Posterior vena cava (tissue), 2 donors: Measurements from ENCODE around the gene UBAP1L. TPM values are rescaled to one million over a fixed set of nuclear protein-coding genes. Genes with fewer than 3 reads are reported as not detected.
"Not testable (repeated sequence)": the region's sequence is repeated elsewhere in the genome, so short reads cannot be mapped to it uniquely, and the experiment has no call there.

Experiments used
- DNase-seq: peaks from one replicate; pipeline ENCODE4 v3.0.0-alpha.2; 2020; ENCODE audit warnings: low spot score
- intact Hi-C, 2 donors: fragments of 100-400 bp; cut with DNase I; formaldehyde crosslinking; loops; one replicate each; pipeline versions ENCODE4 v1.14.1 to v1.14.2; 2022 to 2023
- total RNA-seq, 2 donors: library from RNA; stranded (reverse); fragmentation: NEBNext Ultra II Directional; extraction: Animal tissue kit (Norgen Biotek cat#: 25700); gene quantifications; one replicate each; pipeline ENCODE4 v1.2.1, GENCODE V29; 2021
- donor health status: DM: yes; HTN: yes; CAD: no.
- donor health status: DM: yes; HTN: yes; CAD: no.

UBAP1L gene
- total RNA-seq, 2 donors from 2014 or later, result 3.6 to 3.7 TPM

GRCh38 chr15:65087873-65088642 lies 26.9 kb downstream of the UBAP1L start:
- intact Hi-C loops, result loop anchor here (5.0 to 10.0 kb wide), 2 partner anchors 36 to 53 kb away; no protein-coding TSS in a partner anchor

DNA sequence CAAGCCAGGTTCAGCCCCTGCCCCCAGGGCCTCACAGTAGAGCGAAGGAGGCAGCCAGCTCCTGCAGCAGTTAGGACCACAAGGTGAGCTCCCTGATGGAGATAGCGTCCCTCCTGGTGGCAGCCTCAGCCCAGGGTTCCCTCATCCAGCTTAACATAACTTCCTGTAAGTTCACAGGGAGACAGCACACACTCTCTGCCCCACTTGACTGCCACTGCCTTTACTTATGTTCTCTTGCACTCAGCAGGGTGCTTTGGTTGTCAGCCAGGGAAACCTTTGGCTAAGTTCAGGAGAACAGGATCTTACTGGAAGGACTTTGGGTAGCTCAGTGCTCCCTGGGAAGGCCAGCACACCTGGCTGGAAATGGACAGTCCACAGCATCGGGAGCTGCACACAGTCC lies 27.6 kb downstream of the UBAP1L start:
- no peak for DNase-seq
- intact Hi-C loops, result loop anchor here (5.0 to 10.0 kb wide), 2 partner anchors 35 to 53 kb away; no protein-coding TSS in a partner anchor

More at GRCh38 chr15:65087873-65088642, 26.9 kb downstream of the UBAP1L start:
- peak; percentile 94 for DNase-seq

- intact Hi-C loops, result loop anchor here (5.0 to 10.0 kb wide), 2 partner anchors 34 to 52 kb away; no protein-coding TSS in a partner anchor
Observed at GRCh38 chr15:65086680-65087111, 28.3 kb downstream of the UBAP1L start.

DNA sequence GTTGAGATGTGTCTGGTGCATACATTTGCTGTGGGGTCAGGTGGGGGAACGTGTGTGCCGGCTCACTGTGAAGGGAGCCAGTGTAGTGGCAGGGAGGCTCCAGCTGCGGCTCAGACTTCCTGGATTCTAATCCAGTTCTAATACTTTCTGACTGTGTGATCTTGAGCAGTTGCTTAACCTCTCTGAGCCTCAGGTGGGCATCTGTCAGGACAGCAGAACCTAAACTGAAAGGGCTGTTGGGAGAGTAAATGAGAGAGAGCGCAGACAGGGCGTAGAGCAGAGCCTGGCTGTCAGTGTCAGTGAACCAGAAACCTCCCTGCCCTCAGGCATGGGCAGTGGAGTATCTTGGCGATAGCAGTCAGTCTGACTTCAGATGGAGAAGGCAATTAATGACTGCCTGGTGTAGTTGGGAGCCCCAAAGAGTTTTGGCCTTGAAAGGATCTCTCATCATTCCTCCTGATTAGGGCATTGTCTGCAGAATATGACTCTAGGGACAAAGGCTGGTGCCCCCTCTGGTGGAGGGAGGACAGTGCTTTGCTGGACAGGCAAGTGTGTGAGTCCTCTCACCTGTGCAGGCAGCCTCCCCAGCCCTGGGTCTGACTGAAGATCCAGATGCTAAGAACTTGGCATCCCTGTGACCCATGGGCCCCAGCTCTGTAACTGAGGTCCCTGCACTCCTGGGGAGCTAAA lies 28.9 kb downstream of the UBAP1L start:
- no peak for DNase-seq
- intact Hi-C loops, result loop anchor here (5.0 to 10.0 kb wide), 2 partner anchors 34 to 51 kb away; no protein-coding TSS in a partner anchor

More at GRCh38 chr15:65086680-65087111, 28.3 kb downstream of the UBAP1L start:
- DNase-seq, result no peak

GRCh38 chr15:65085207-65085753 lies 29.7 kb downstream of the UBAP1L start:
- intact Hi-C loops, result loop anchor here (5.0 to 10.0 kb wide), 2 partner anchors 33 to 50 kb away; no protein-coding TSS in a partner anchor
- no peak for DNase-seq

GRCh38 chr15:65084500-65085206 lies 30.3 kb downstream of the UBAP1L start:
- intact Hi-C loops, result loop anchor here (5.0 to 10.0 kb wide), 2 partner anchors 32 to 50 kb away; no protein-coding TSS in a partner anchor
- DNase-seq, result no peak

- intact Hi-C loops, result loop anchor here in 1 of 2 donors (10.0 kb wide), 1 partner anchor 48 kb away; no protein-coding TSS in a partner anchor
- DNase-seq, result no peak
Observed at GRCh38 chr15:65083262-65083701, 31.7 kb downstream of the UBAP1L start.

GRCh38 chr15:65082303-65082953 lies 32.6 kb downstream of the UBAP1L start:
- no peak for DNase-seq
- intact Hi-C loops, result loop anchor here in 1 of 2 donors (10.0 kb wide), 1 partner anchor 48 kb away; no protein-coding TSS in a partner anchor

GRCh38 chr15:65081758-65082157 lies 33.2 kb downstream of the UBAP1L start:
- intact Hi-C loops, result loop anchor here in 1 of 2 donors (10.0 kb wide), 1 partner anchor 47 kb away; no protein-coding TSS in a partner anchor
- DNase-seq, result no peak

- intact Hi-C loops, result loop anchor here in 1 of 2 donors (10.0 kb wide), 1 partner anchor 46 kb away; no protein-coding TSS in a partner anchor
- DNase-seq, result no peak
Observed at GRCh38 chr15:65081270-65081669, 33.7 kb downstream of the UBAP1L start.

GRCh38 chr15:65079580-65079979 lies 35.4 kb downstream of the UBAP1L start:
- intact Hi-C loops, result no loop called here
- no peak for DNase-seq

DNA sequence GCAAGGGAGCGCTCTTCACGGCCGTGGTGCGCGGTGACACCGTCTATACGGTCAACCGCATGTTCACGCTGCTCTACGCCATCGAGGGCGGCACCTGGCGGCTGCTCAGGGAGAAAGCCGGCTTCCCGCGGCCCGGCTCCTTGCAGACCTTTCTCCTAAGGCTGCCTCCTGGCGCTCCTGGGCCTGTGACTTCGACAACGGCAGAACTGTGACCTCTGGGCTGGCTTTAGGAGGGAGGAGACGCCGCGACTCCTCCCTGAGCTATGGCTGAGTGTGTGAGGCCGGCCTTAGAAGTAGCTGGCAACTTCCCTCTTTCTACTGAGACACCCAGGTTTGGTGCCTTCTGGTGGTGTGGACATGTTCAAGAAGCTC lies 37.0 kb downstream of the UBAP1L start:
- intact Hi-C loops, result no loop called here
- DNase-seq, result peak; percentile 87

DNA sequence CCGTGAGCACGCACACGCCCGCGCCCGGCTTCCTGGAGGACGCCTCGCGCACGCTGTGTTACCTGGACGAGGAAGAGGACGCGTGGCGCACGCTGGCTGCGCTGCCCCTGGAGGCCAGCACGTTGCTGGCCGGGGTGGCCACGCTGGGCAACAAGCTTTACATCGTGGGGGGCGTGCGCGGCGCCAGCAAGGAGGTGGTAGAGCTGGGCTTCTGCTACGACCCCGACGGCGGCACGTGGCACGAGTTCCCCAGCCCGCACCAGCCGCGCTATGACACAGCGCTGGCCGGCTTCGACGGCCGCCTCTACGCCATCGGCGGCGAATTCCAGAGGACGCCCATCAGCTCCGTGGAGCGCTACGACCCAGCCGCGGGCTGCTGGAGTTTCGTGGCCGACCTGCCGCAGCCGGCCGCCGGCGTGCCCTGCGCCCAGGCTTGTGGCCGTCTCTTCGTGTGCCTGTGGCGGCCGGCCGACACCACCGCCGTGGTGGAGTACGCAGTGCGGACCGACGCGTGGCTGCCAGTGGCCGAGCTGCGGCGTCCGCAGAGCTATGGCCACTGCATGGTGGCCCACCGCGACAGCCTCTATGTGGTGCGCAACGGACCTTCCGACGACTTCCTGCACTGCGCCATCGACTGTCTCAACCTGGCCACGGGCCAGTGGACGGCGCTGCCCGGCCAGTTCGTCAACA lies 37.6 kb downstream of the UBAP1L start:
- intact Hi-C loops, result no loop called here
- no peak for DNase-seq

GRCh38 chr15:65076486-65077290 lies 38.3 kb downstream of the UBAP1L start, which contains the start of gene KBTBD13:
Gene KBTBD13 (plus strand): TSS chr15:65076746. CDS start chr15:65076816, 70 bp downstream.
- intact Hi-C loops, result no loop called here
- no peak for DNase-seq

GRCh38 chr15:65075607-65076395 lies 39.2 kb downstream of the UBAP1L start:
- DNase-seq, intact Hi-C loops: not testable (repeated sequence)

DNA sequence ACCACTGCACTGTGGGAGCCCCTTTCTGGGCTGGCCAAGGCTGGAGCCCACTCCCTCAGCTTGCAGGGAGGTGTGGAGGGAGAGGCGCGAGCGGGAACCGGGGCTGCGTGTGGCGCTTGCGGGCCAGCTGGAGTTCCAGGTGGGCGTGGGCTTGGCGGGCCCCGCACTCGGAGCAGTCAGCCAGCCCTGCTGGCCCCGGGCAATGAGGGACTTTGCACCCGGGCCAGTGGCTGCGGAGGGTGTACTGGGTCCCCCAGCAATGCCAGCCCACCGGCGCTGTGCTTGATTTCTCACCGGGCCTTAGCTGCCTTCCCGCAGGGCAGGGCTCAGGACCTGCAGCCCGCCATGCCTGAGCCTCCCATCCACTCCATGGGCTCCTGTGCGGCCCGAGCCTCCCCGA lies 40.1 kb downstream of the UBAP1L start:
- intact Hi-C loops, DNase-seq: not testable (repeated sequence)
